A673 (cell line): ENCODE data around the gene TSPAN2.

Experiments used
- EZH2 ChIP-seq: fragments of 200-600 bp; sonication (generic); IDR thresholded peaks from 2 replicates; pipeline ENCODE4 v1.6.1; 2017; ENCODE audit warnings: borderline replicate concordance, low read depth, mild to moderate bottlenecking, mixed read lengths, antibody characterized with exemption, low read length; ENCODE audit not compliant: poor library complexity, severe bottlenecking
- TF ChIP-seq, protein P1 (sequence below): fragments of 300-800, 200-600 bp; sonication (generic); conservative IDR thresholded peaks from 2 replicates; pipeline ENCODE4 v1.5.1; 2017; ENCODE audit warnings: low read depth, mild to moderate bottlenecking, antibody characterized with exemption, low read length, moderate library complexity, mixed read lengths

- TF ChIP-seq, protein P1, sequence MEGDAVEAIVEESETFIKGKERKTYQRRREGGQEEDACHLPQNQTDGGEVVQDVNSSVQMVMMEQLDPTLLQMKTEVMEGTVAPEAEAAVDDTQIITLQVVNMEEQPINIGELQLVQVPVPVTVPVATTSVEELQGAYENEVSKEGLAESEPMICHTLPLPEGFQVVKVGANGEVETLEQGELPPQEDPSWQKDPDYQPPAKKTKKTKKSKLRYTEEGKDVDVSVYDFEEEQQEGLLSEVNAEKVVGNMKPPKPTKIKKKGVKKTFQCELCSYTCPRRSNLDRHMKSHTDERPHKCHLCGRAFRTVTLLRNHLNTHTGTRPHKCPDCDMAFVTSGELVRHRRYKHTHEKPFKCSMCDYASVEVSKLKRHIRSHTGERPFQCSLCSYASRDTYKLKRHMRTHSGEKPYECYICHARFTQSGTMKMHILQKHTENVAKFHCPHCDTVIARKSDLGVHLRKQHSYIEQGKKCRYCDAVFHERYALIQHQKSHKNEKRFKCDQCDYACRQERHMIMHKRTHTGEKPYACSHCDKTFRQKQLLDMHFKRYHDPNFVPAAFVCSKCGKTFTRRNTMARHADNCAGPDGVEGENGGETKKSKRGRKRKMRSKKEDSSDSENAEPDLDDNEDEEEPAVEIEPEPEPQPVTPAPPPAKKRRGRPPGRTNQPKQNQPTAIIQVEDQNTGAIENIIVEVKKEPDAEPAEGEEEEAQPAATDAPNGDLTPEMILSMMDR: no peak
- no peak for TF ChIP-seq EZH2
These were observed 75.5 kb downstream of the TSPAN2 start for GRCh38 chr1:115013792-115014191.
